Measurements from ENCODE around the gene PTPRB.

- TF ChIP-seq POLR2AphosphoS5 (IDR thresholded peaks at IDR 0.05) (no peak), POLR2A (IDR thresholded peaks at IDR 0.05) (no peak), CTCF (IDR thresholded peaks at IDR 0.05) (no peak), EP300 (IDR thresholded peaks at IDR 0.05) (no peak)
Observed at GRCh38 chr12:70605976-70606375, 31.3 kb downstream of the PTPRB start.

Measured in suprapubic skin (tissue), 4 donors.